Duodenal mucosa (tissue), 2 donors: ENCODE results near the gene SNTG2.

Source experiments
- H3K27ac ChIP-seq: one replicate; pipeline ENCODE4 v1.7.0; 2013; ENCODE audit warnings: low read depth, low read length
- H3K27me3 ChIP-seq, 2 donors: one replicate each; pipeline ENCODE4 v1.7.0; 2013; ENCODE audit warnings: low read length in 2 of 2, control low read depth in 1 of 2; ENCODE audit not compliant: insufficient read depth in 2 of 2, control insufficient read depth in 1 of 2
- H3K36me3 ChIP-seq, 2 donors: one replicate each; pipeline ENCODE4 v1.7.0; 2013; ENCODE audit warnings: low read length in 2 of 2, control low read depth in 1 of 2; ENCODE audit not compliant: insufficient read depth in 2 of 2, control insufficient read depth in 1 of 2
- H3K4me1 ChIP-seq, 2 donors: one replicate each; pipeline ENCODE4 v1.7.0; 2013; ENCODE audit warnings: low read length in 2 of 2, control low read depth in 1 of 2; ENCODE audit not compliant: insufficient read depth in 2 of 2, control insufficient read depth in 1 of 2
- H3K4me3 ChIP-seq, 2 donors: one replicate each; pipeline ENCODE4 v1.7.0; 2013; ENCODE audit warnings: low read length in 2 of 2, low read depth in 1 of 2
- H3K9ac ChIP-seq, 2 donors: one replicate each; pipeline ENCODE4 v1.7.0; 2013; ENCODE audit warnings: low read length in 2 of 2, low read depth in 1 of 2
- H3K9me3 ChIP-seq, 2 donors: one replicate each; pipeline ENCODE4 v1.7.0; 2013; ENCODE audit warnings: low read length in 2 of 2, control low read depth in 1 of 2; ENCODE audit not compliant: control insufficient read depth in 1 of 2

SNTG2 gene

GRCh38 chr2:1360557-1361250 lies 410.1 kb downstream of the SNTG2 start:
- Histone ChIP-seq H3K4me1 (no peaks in the 10 kb centered on the region), H3K27ac (no peak overlapping the region), H3K9ac (no peak overlapping the region), H3K36me3 (no peaks in the 10 kb centered on the region), H3K4me3 (no peak overlapping the region), H3K9me3 (peaks cover 0 to 7% of the 10 kb centered on the region in 2 donors), H3K27me3 (no peaks in the 10 kb centered on the region)

- H3K9me3 ChIP-seq = peaks cover 0 to 7% of the 10 kb centered on the region in 2 donors
- H3K27me3 ChIP-seq = no peaks in the 10 kb centered on the region
- no peak overlapping the region for H3K9ac ChIP-seq
- no peaks in the 10 kb centered on the region for H3K36me3 ChIP-seq
- no peak overlapping the region for H3K27ac ChIP-seq
- H3K4me1 ChIP-seq = no peaks in the 10 kb centered on the region
- no peak overlapping the region for H3K4me3 ChIP-seq
Measured at GRCh38 chr2:1363367-1363766, 412.7 kb downstream of the SNTG2 start.

DNA sequence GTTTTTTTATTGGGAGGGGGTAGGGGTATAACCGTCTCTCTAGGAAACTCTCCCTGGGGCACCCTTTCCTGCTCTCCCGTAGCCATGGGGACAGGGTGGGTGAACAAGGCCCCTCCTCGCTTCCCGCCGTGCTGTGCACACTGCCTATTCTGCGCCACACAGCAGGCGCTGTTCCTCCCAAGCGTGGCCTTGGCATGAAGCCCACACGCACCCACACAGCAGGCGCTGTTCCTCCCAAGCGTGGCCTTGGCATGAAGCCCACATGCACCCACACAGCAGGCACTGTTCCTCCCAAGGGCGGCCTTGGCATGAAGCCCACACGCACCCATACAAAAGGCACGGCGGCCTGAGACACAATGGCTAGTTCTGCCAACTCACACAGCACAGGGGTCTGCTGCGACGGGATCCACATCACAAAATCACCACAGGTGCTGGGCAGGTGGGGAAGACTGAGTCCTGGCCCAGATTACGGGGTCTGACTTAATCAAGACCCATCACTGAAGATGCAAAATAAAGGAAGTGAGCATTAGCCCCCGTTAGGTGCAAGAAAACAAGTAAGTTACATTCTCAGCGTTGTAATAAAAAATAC lies 416.0 kb downstream of the SNTG2 start:
- Histone ChIP-seq H3K4me3 (no peak overlapping the region), H3K9me3 (peaks cover 0 to 7% of the 10 kb centered on the region in 2 donors), H3K36me3 (no peaks in the 10 kb centered on the region), H3K9ac (no peak overlapping the region), H3K4me1 (no peaks in the 10 kb centered on the region), H3K27ac (no peak overlapping the region), H3K27me3 (no peaks in the 10 kb centered on the region)

- Histone ChIP-seq H3K9me3 (peaks cover 0 to 7% of the 10 kb centered on the region in 2 donors), H3K27me3 (no peaks in the 10 kb centered on the region), H3K9ac (no peak overlapping the region), H3K4me3 (no peak overlapping the region), H3K4me1 (no peaks in the 10 kb centered on the region), H3K27ac (no peak overlapping the region), H3K36me3 (no peaks in the 10 kb centered on the region)
Measured at GRCh38 chr2:1367601-1368000, 417.0 kb downstream of the SNTG2 start.

DNA sequence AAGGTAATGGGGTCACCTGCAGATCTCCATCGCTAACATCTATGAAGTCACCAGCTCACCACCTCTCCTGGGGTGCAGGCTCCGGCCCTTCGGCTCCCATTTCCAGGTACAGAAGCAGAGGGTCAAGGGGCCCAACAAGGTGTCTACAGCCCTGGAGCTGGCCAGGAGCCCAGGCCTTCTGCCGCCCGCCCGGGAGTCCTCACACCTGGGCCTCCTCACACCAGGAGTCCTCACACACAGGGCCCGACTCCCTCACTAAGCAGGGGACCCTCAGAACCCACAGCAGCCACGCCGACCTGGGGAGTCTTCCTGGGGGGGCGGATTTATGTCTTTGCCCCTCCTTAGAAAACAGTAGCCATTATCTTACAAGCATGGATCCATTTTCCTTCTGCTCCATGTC lies 419.3 kb downstream of the SNTG2 start:
- no peaks in the 10 kb centered on the region for H3K27me3 ChIP-seq
- no peaks in the 10 kb centered on the region for H3K36me3 ChIP-seq
- H3K4me3 ChIP-seq = no peak overlapping the region

DNA sequence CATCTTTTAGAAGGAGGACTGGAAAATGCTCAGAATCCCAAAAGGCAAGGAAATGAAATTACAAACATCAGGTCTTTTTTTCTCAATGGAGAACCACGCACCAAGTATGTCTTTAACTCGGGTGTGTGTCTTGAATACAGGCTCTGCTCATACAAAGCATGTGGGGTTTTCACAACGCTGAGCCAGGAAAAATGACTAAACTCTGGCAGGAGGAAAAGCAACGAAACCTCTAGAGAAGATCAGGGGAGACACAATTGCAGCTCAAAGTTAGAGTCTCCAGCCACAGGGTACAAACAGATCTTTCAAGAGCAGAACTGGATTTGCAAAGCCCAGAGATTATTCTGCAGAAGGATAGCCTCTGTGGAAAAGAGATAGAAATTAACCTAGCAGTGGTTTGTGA lies 419.8 kb downstream of the SNTG2 start:
- no peaks in the 10 kb centered on the region for H3K4me1 ChIP-seq
- peaks cover 0 to 2% of the 10 kb centered on the region in 2 donors for H3K9me3 ChIP-seq
- no peaks in the 10 kb centered on the region for H3K27me3 ChIP-seq
- no peak overlapping the region for H3K9ac ChIP-seq
- H3K36me3 ChIP-seq = no peaks in the 10 kb centered on the region
- H3K27ac ChIP-seq = no peak overlapping the region
- H3K4me3 ChIP-seq = no peak overlapping the region

More for the DNA sequence above, 419.3 kb downstream of the SNTG2 start:
- Histone ChIP-seq H3K4me1 (no peaks in the 10 kb centered on the region), H3K9ac (no peak overlapping the region), H3K9me3 (peaks cover 0 to 2% of the 10 kb centered on the region in 2 donors), H3K27ac (no peak overlapping the region)

DNA sequence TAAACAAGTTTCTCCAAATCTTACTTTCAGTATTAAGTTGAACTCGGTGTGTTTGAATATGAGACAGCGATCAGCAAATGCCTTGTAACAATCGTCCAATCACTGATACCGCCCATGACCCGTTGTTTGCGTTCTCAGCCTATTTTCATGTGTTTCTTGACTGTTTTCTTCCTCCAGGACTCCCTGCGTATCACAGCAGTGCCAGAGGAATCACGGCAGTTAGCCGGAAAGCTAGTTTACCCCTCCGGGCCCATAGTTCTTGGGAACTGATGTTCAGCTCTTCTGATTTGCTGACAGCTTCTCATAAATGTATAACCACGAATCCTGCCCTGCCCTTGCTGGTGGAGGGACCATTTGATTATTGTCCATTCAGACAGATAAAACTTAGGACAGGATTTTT lies 420.4 kb downstream of the SNTG2 start:
- Histone ChIP-seq H3K27me3 (no peaks in the 10 kb centered on the region), H3K9me3 (peaks cover 0 to 2% of the 10 kb centered on the region in 2 donors), H3K36me3 (no peaks in the 10 kb centered on the region), H3K9ac (no peak overlapping the region), H3K4me3 (no peak overlapping the region), H3K27ac (no peak overlapping the region), H3K4me1 (no peaks in the 10 kb centered on the region)

- no peaks in the 10 kb centered on the region for H3K27me3 ChIP-seq
- H3K27ac ChIP-seq = no peak overlapping the region
- H3K4me1 ChIP-seq = no peaks in the 10 kb centered on the region
- H3K4me3 ChIP-seq = no peak overlapping the region
- H3K9me3 ChIP-seq = peaks cover 0 to 2% of the 10 kb centered on the region in 2 donors
- no peaks in the 10 kb centered on the region for H3K36me3 ChIP-seq
- no peak overlapping the region for H3K9ac ChIP-seq
Measured at GRCh38 chr2:1373830-1374229, 423.2 kb downstream of the SNTG2 start.

DNA sequence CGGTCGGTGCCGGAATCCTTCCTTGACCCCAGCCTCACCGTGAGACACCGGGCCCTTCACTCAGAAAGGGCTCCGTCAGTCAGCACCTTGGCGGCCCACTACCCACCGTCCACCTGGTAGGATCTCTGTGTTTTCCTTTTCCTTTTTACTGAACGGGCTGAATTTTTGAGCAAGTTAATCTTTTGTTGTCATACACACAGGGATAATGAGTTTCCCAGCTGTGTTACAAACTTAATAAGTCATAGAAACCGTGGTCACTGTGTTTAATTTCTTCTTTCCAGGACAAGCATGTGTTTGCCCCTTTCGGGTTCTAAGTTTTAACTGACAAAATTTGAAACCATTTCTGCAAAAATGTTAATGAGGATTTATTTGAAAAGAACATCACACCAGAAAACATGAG lies 423.6 kb downstream of the SNTG2 start:
- Histone ChIP-seq H3K4me3 (no peak overlapping the region), H3K9me3 (peaks cover 0 to 2% of the 10 kb centered on the region in 2 donors), H3K9ac (no peak overlapping the region), H3K27ac (no peak overlapping the region), H3K27me3 (no peaks in the 10 kb centered on the region), H3K36me3 (no peaks in the 10 kb centered on the region), H3K4me1 (no peaks in the 10 kb centered on the region)

- peaks cover 0 to 2% of the 10 kb centered on the region in 2 donors for H3K9me3 ChIP-seq
- H3K4me1 ChIP-seq = no peaks in the 10 kb centered on the region
- H3K27me3 ChIP-seq = no peaks in the 10 kb centered on the region
- no peaks in the 10 kb centered on the region for H3K36me3 ChIP-seq
- H3K27ac ChIP-seq = no peak overlapping the region
- H3K9ac ChIP-seq = no peak overlapping the region
- H3K4me3 ChIP-seq = no peak overlapping the region
Measured at GRCh38 chr2:1375794-1376193, 425.1 kb downstream of the SNTG2 start.
